Osteocyte (in vitro differentiated cells): ENCODE data around the gene VGLL4. TPM values are rescaled to one million over a fixed set of nuclear protein-coding genes. Genes with fewer than 3 reads are reported as not detected.

Source experiments
- DNase-seq: peaks from one replicate; pipeline ENCODE4 v3.0.0; 2021; ENCODE audit warnings: mixed read lengths; ENCODE audit not compliant: unreplicated experiment; ENCODE audit errors: extremely low spot score
- H3K27ac Mint-ChIP-seq: one replicate; pipeline ENCODE4 v1.8.0; 2021; ENCODE audit warnings: mild to moderate bottlenecking, mixed read lengths; ENCODE audit not compliant: unreplicated experiment
- H3K27me3 Mint-ChIP-seq: one replicate; pipeline ENCODE4 v1.8.0; 2021; ENCODE audit warnings: mixed read lengths; ENCODE audit not compliant: unreplicated experiment
- H3K36me3 Mint-ChIP-seq: one replicate; pipeline ENCODE4 v1.8.0; 2021; ENCODE audit warnings: mixed read lengths; ENCODE audit not compliant: unreplicated experiment
- H3K4me1 Mint-ChIP-seq: one replicate; pipeline ENCODE4 v1.8.0; 2021; ENCODE audit warnings: mixed read lengths; ENCODE audit not compliant: unreplicated experiment
- H3K4me3 Mint-ChIP-seq: one replicate; pipeline ENCODE4 v1.8.0; 2021; ENCODE audit warnings: mild to moderate bottlenecking, moderate library complexity, mixed read lengths; ENCODE audit not compliant: unreplicated experiment
- H3K9me3 Mint-ChIP-seq: one replicate; pipeline ENCODE4 v1.8.0; 2021; ENCODE audit warnings: mixed read lengths; ENCODE audit not compliant: unreplicated experiment
- total RNA-seq: library from RNA; stranded (reverse); gene quantifications from 2 replicates; pipeline ENCODE4 v1.2.1, GENCODE V29; 2021
- TF ChIP-seq, protein P1 (sequence below): fragments of 200-600 bp; sonication (generic); IDR thresholded peaks from 2 replicates; pipeline ENCODE4 v1.5.0; 2021; ENCODE audit warnings: antibody characterized with exemption, mild to moderate bottlenecking, moderate library complexity

Gene VGLL4
- total RNA-seq, 1 donor from 2014 or later, result 139 TPM

DNA sequence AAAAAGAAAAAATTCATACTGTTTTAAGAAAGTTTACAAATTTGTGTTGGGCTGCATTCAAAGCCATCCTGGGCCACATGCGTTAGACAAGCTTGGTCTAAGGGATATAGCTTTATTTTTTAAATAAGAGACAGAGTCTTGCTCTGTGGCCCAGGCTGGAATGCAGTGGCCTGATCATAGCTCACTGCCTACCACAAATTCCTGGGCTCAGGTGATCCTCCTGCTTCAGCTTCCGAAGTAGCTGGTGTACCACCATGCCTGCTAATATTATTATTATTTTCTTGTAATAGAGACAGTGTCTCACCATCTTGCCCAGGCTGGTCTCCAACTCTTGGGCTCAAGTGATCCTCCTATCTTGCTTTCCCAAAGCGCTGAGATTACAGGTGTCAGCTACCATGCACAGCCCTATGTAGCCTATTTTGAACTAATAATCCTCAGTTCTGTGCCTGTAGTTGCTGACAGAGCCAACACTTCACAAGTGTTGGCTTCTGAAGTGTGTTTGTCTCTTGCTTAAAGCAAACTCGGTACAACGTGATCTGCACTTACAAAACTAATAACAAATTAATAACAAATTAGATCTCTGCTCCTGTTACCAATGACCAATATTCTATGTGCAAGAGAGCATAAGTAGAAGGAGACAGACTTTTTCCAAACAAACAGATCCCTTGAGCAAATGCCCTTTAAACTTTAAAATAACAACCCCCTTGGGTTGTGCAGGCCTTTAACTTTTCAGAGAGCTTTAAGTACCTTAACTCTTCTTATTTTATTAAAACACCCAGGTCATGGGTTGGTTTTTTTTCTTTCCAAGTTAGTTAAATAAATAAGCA, 135.2 kb downstream of the VGLL4 start:
- no peaks in the 10 kb centered on the region for H3K27me3 Mint-ChIP-seq
- no peaks in the 10 kb centered on the region for H3K36me3 Mint-ChIP-seq
- TF ChIP-seq, protein P1, sequence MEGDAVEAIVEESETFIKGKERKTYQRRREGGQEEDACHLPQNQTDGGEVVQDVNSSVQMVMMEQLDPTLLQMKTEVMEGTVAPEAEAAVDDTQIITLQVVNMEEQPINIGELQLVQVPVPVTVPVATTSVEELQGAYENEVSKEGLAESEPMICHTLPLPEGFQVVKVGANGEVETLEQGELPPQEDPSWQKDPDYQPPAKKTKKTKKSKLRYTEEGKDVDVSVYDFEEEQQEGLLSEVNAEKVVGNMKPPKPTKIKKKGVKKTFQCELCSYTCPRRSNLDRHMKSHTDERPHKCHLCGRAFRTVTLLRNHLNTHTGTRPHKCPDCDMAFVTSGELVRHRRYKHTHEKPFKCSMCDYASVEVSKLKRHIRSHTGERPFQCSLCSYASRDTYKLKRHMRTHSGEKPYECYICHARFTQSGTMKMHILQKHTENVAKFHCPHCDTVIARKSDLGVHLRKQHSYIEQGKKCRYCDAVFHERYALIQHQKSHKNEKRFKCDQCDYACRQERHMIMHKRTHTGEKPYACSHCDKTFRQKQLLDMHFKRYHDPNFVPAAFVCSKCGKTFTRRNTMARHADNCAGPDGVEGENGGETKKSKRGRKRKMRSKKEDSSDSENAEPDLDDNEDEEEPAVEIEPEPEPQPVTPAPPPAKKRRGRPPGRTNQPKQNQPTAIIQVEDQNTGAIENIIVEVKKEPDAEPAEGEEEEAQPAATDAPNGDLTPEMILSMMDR, result no peak
- no peaks in the 10 kb centered on the region for H3K9me3 Mint-ChIP-seq
- H3K4me3 Mint-ChIP-seq, result no peak overlapping the region
- no peak for DNase-seq
- peaks cover 46% of the 10 kb centered on the region for H3K4me1 Mint-ChIP-seq
- peak overlapping the region; percentile 86 for H3K27ac Mint-ChIP-seq

DNA sequence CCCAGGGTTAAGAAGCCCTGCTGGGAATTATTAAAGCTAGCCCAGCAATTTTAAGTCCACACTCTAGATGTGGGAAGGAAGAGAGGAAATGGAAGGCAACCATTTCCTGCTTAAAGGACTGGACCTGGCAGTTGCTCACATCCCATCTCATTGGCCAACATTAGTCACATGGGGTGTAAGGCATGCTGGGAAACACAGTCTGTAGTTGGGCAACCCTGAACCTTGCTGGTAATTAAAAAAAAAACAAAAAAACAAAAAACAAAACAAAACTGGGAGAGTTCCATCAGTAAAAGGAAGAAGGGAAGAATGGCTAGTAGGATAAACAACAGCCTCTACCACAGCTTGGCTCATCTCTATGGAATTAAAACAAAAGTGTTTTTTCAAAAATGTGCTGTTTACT, 136.0 kb downstream of the VGLL4 start:
- Mint-ChIP-seq H3K9me3 (no peaks in the 10 kb centered on the region), H3K36me3 (no peaks in the 10 kb centered on the region), H3K27ac (peak overlapping the region; percentile 86), H3K4me1 (peaks cover 46% of the 10 kb centered on the region), H3K4me3 (no peak overlapping the region), H3K27me3 (no peaks in the 10 kb centered on the region)
- TF ChIP-seq, protein P1, result no peak
- DNase-seq, result no peak

Other genes starting within 250 kb of the VGLL4 start
- gene TAMM41, start 203.0 kb upstream of the VGLL4 start, total RNA-seq, result 14.5 and 18.8 TPM in 2 replicates